Neuronal stem cell (in vitro differentiated cells): ENCODE data around the gene SLC26A3.

Experiments
- DNase-seq: peaks from one replicate; pipeline ENCODE4 v3.0.0-alpha.2; 2013; ENCODE audit warnings: low spot score
- H2AFZ ChIP-seq: one replicate; pipeline ENCODE4 v1.6.1; 2013; ENCODE audit warnings: mild to moderate bottlenecking, low read length, inconsistent platforms
- H2AK5ac ChIP-seq: 2 replicates; pipeline ENCODE4 v1.6.1; 2013; ENCODE audit warnings: low read depth, mild to moderate bottlenecking, inconsistent platforms, low read length, moderate library complexity, mixed read lengths
- H2BK120ac ChIP-seq: 2 replicates; pipeline ENCODE4 v1.6.1; 2013; ENCODE audit warnings: low read depth, mild to moderate bottlenecking, inconsistent platforms, low read length, moderate library complexity, mixed read lengths
- H2BK12ac ChIP-seq: one replicate; pipeline ENCODE4 v1.6.1; 2013; ENCODE audit warnings: low read length, inconsistent platforms
- H2BK15ac ChIP-seq: 2 replicates; pipeline ENCODE4 v1.6.1; 2013; ENCODE audit warnings: mild to moderate bottlenecking, low read length, inconsistent platforms, mixed read lengths
- H2BK5ac ChIP-seq: one replicate; pipeline ENCODE4 v1.6.1; 2013; ENCODE audit warnings: inconsistent platforms, mild to moderate bottlenecking, low read length, moderate library complexity
- H3K14ac ChIP-seq: one replicate; pipeline ENCODE4 v1.6.1; 2013; ENCODE audit warnings: low read length, inconsistent platforms
- H3K18ac ChIP-seq: 2 replicates; pipeline ENCODE4 v1.6.1; 2013; ENCODE audit warnings: low read length, inconsistent platforms
- H3K23ac ChIP-seq: 2 replicates; pipeline ENCODE4 v1.6.1; 2013; ENCODE audit warnings: low read depth, mild to moderate bottlenecking, mixed read lengths, low read length, inconsistent platforms; ENCODE audit not compliant: poor library complexity
- H3K27ac ChIP-seq: replicated peaks from 3 replicates; pipeline ENCODE4 v1.5.1; 2013; ENCODE audit warnings: low read length, inconsistent platforms
- H3K27me3 ChIP-seq, 3 experiments: 2 replicates each; pipeline ENCODE4 v1.6.1; 2013; ENCODE audit warnings: low read length in 3 of 3, mild to moderate bottlenecking in 2 of 3, inconsistent platforms in 1 of 3, low read depth in 1 of 3, mixed read lengths in 1 of 3, moderate library complexity in 1 of 3; ENCODE audit not compliant: control insufficient read depth in 3 of 3, insufficient read depth in 3 of 3
- H3K36me3 ChIP-seq, 2 donors: replicated peaks in 1 of 2; 2 replicates each; pipeline ENCODE4 v1.6.1; 2013; ENCODE audit warnings: low read length in 2 of 2; ENCODE audit not compliant: control insufficient read depth in 2 of 2, insufficient read depth in 2 of 2
- H3K4ac ChIP-seq: 2 replicates; pipeline ENCODE4 v1.6.1; 2013; ENCODE audit warnings: inconsistent platforms, mild to moderate bottlenecking, low read length, moderate library complexity
- H3K4me1 ChIP-seq, 2 donors: 1 replicate in 1 of 2; 2 replicates in 1 of 2; pipeline ENCODE4 v1.6.1; 2013; ENCODE audit warnings: low read length in 2 of 2, low read depth in 1 of 2; ENCODE audit not compliant: control insufficient read depth in 2 of 2, insufficient read depth in 1 of 2
- H3K4me2 ChIP-seq: one replicate; pipeline ENCODE4 v1.6.1; 2013; ENCODE audit warnings: mild to moderate bottlenecking, low read length, inconsistent platforms; ENCODE audit not compliant: insufficient read depth, poor library complexity, severe bottlenecking
- H3K4me3 ChIP-seq, 2 donors: 2 replicates each; pipeline ENCODE4 v1.5.1; 2013; ENCODE audit warnings: low read length in 2 of 2, mild to moderate bottlenecking in 2 of 2, inconsistent platforms in 1 of 2, moderate library complexity in 1 of 2
- H3K79me1 ChIP-seq: one replicate; pipeline ENCODE4 v1.6.1; 2013; ENCODE audit warnings: low read depth, mild to moderate bottlenecking, inconsistent platforms, low read length, moderate library complexity
- H3K9ac ChIP-seq: one replicate; pipeline ENCODE4 v1.6.1; 2013; ENCODE audit warnings: mild to moderate bottlenecking, low read depth, low read length, inconsistent platforms; ENCODE audit not compliant: poor library complexity
- H3K9me3 ChIP-seq, 2 donors: replicated peaks in 1 of 2; 2 replicates each; pipeline versions ENCODE3 to v1.6.1; 2013; ENCODE audit warnings: low read length in 2 of 2, mild to moderate bottlenecking in 2 of 2, inconsistent platforms in 1 of 2, low read depth in 1 of 2, mixed read lengths in 1 of 2, moderate library complexity in 1 of 2; ENCODE audit not compliant: control insufficient read depth in 2 of 2, insufficient read depth in 1 of 2
- H4K8ac ChIP-seq: one replicate; pipeline ENCODE4 v1.6.1; 2013; ENCODE audit warnings: low read depth, mild to moderate bottlenecking, inconsistent platforms, low read length, moderate library complexity
- H4K91ac ChIP-seq: one replicate; pipeline ENCODE4 v1.6.1; 2013; ENCODE audit warnings: low read length, low read depth, mild to moderate bottlenecking, inconsistent platforms; ENCODE audit not compliant: poor library complexity
- WGBS, 2 donors: extraction: QIAGEN DNeasy Blood & Tissue Kit; methylation state at CpG; one replicate each; pipeline ENCODE4 v1.1.7; 2013; ENCODE audit warnings: missing lambda C conversion rate in 2 of 2, mixed read lengths in 1 of 2; ENCODE audit not compliant: insufficient read length in 2 of 2, insufficient replicate concordance in 1 of 2; ENCODE audit errors: extremely low coverage in 2 of 2; 5-methylcytosine and 5-hydroxymethylcytosine counted together

Gene SLC26A3

GRCh38 chr7:107811934-107812333 is 8.9 kb upstream of the SLC26A3 start:
- WGBS, 2 donors: no CpG with 5 or more reads among the region's 5 CpGs
- no peak overlapping the region for H2BK15ac ChIP-seq
- H4K91ac ChIP-seq: no peak overlapping the region

GRCh38 chr7:107810626-107811025 is 7.6 kb upstream of the SLC26A3 start:
- H3K4me1 ChIP-seq: no peaks in the 10 kb centered on the region
- no peak overlapping the region for H2AK5ac ChIP-seq
- H3K4me2 ChIP-seq: no peak overlapping the region
- H2AFZ ChIP-seq: no peak overlapping the region
- H3K9me3 ChIP-seq: no peaks in the 10 kb centered on the region
- no peak overlapping the region for H3K27ac ChIP-seq
- H2BK120ac ChIP-seq: no peak overlapping the region
- DNase-seq: no peak
- no peak overlapping the region for H3K14ac ChIP-seq
- no peak overlapping the region for H3K18ac ChIP-seq
- H3K4ac ChIP-seq: no peak overlapping the region
- H2BK12ac ChIP-seq: no peak overlapping the region
- H4K8ac ChIP-seq: no peak overlapping the region
- H3K27me3 ChIP-seq: no peaks in the 10 kb centered on the region
- H2BK5ac ChIP-seq: no peak overlapping the region
- no peak overlapping the region for H3K9ac ChIP-seq
- no peaks in the 10 kb centered on the region for H3K79me1 ChIP-seq
- H3K23ac ChIP-seq: no peak overlapping the region
- H3K36me3 ChIP-seq: no peaks in the 10 kb centered on the region
- no peak overlapping the region for H3K4me3 ChIP-seq
- no CpG with 5 or more reads among the region's 3 CpGs for WGBS, 2 donors
- H2BK15ac ChIP-seq: no peak overlapping the region
- no peak overlapping the region for H4K91ac ChIP-seq

More at GRCh38 chr7:107811934-107812333, 8.9 kb upstream of the SLC26A3 start:
- Histone ChIP-seq H3K27ac (no peak overlapping the region), H3K9ac (no peak overlapping the region), H3K4me3 (no peak overlapping the region), H2BK5ac (no peak overlapping the region), H3K4ac (no peak overlapping the region), H3K79me1 (no peaks in the 10 kb centered on the region), H4K8ac (no peak overlapping the region), H3K4me1 (no peaks in the 10 kb centered on the region), H3K4me2 (no peak overlapping the region), H2AK5ac (no peak overlapping the region), H3K36me3 (no peaks in the 10 kb centered on the region), H2BK120ac (no peak overlapping the region), H2AFZ (no peak overlapping the region), H3K27me3 (no peaks in the 10 kb centered on the region), H3K23ac (no peak overlapping the region), H3K9me3 (no peaks in the 10 kb centered on the region), H2BK12ac (no peak overlapping the region), H3K14ac (no peak overlapping the region), H3K18ac (no peak overlapping the region)
- DNase-seq: no peak

GRCh38 chr7:107809179-107809578 is 6.2 kb upstream of the SLC26A3 start:
- no peak overlapping the region for H3K18ac ChIP-seq
- H2AFZ ChIP-seq: peak overlapping the region; percentile 15
- H3K9ac ChIP-seq: no peak overlapping the region
- H3K27ac ChIP-seq: no peak overlapping the region
- no peak overlapping the region for H3K4ac ChIP-seq
- H2BK120ac ChIP-seq: no peak overlapping the region
- H3K4me1 ChIP-seq: no peaks in the 10 kb centered on the region
- H3K79me1 ChIP-seq: no peaks in the 10 kb centered on the region
- WGBS, 2 donors: no CpG with 5 or more reads among the region's 4 CpGs
- H4K8ac ChIP-seq: no peak overlapping the region
- H3K4me3 ChIP-seq: peak overlapping the region in 1 of 2 donors; percentile 3
- H3K36me3 ChIP-seq: no peaks in the 10 kb centered on the region
- no peak overlapping the region for H2BK5ac ChIP-seq
- no peaks in the 10 kb centered on the region for H3K9me3 ChIP-seq
- no peak overlapping the region for H3K14ac ChIP-seq
- H2BK12ac ChIP-seq: no peak overlapping the region
- no peak for DNase-seq
- H2AK5ac ChIP-seq: no peak overlapping the region
- no peak overlapping the region for H2BK15ac ChIP-seq
- no peaks in the 10 kb centered on the region for H3K27me3 ChIP-seq
- H4K91ac ChIP-seq: no peak overlapping the region
- H3K23ac ChIP-seq: no peak overlapping the region
- no peak overlapping the region for H3K4me2 ChIP-seq

- no peak overlapping the region for H2AK5ac ChIP-seq
- no peak overlapping the region for H3K14ac ChIP-seq
- no peaks in the 10 kb centered on the region for H3K9me3 ChIP-seq
- no peak overlapping the region for H3K4ac ChIP-seq
- peaks cover 0 to 2% of the 10 kb centered on the region in 2 donors for H3K4me1 ChIP-seq
- DNase-seq: no peak
- no peak overlapping the region for H3K18ac ChIP-seq
- H2AFZ ChIP-seq: no peak overlapping the region
- H4K8ac ChIP-seq: no peak overlapping the region
- H3K79me1 ChIP-seq: no peaks in the 10 kb centered on the region
- H3K23ac ChIP-seq: no peak overlapping the region
- no peak overlapping the region for H2BK5ac ChIP-seq
- no peak overlapping the region for H3K9ac ChIP-seq
- no peak overlapping the region for H2BK120ac ChIP-seq
- no peak overlapping the region for H4K91ac ChIP-seq
- H2BK15ac ChIP-seq: no peak overlapping the region
- WGBS, 2 donors: no CpG with 5 or more reads among the region's 6 CpGs
- no peaks in the 10 kb centered on the region for H3K36me3 ChIP-seq
- no peak overlapping the region for H3K27ac ChIP-seq
- H2BK12ac ChIP-seq: no peak overlapping the region
- no peak overlapping the region for H3K4me3 ChIP-seq
- no peak overlapping the region for H3K4me2 ChIP-seq
- H3K27me3 ChIP-seq: peaks cover 0 to 17% (median 0%) of the 10 kb centered on the region in 3 experiments
Measured at GRCh38 chr7:107799647-107800264, 3.3 kb downstream of the SLC26A3 start.
